RWPE2 (cell line): Measurements from ENCODE around the gene CLIC4.
"Not testable (repeated sequence)": the region's sequence is repeated elsewhere in the genome, so short reads cannot be mapped to it uniquely, and the experiment has no call there.

Experiments
- ATAC-seq: fragments of 200-7000 bp; cut with Tn5 transposase; 3 replicates; pipeline ENCODE4 v1.9.1; 2021; ENCODE audit warnings: low read depth
- DNase-seq: peaks from one replicate; pipeline ENCODE4 v3.0.0-alpha.2; 2020; ENCODE audit warnings: low spot score
- H3K27ac ChIP-seq: fragments of 450-650 bp; 2 replicates; pipeline ENCODE4 v1.5.1; 2017; ENCODE audit warnings: mild to moderate bottlenecking; ENCODE audit not compliant: poor library complexity, severe bottlenecking
- H3K27me3 ChIP-seq: fragments of 250-450 bp; sonication (Bioruptor Pico); 2 replicates; pipeline ENCODE4 v1.5.1; 2021; ENCODE audit warnings: mild to moderate bottlenecking, moderate library complexity; ENCODE audit not compliant: insufficient read depth, poor library complexity, severe bottlenecking
- H3K36me3 ChIP-seq: fragments of 250-450 bp; sonication (Bioruptor Pico); 2 replicates; pipeline ENCODE4 v1.5.1; 2020; ENCODE audit warnings: low read depth, mild to moderate bottlenecking, moderate library complexity
- H3K4me1 ChIP-seq: fragments of 250-450 bp; sonication (Bioruptor Pico); 2 replicates; pipeline ENCODE4 v1.5.1; 2021; ENCODE audit warnings: mild to moderate bottlenecking, moderate library complexity; ENCODE audit not compliant: insufficient read depth, poor library complexity, severe bottlenecking
- H3K4me3 ChIP-seq: fragments of 250-450 bp; sonication (Bioruptor Pico); 2 replicates; pipeline ENCODE4 v1.5.1; 2021; ENCODE audit warnings: mild to moderate bottlenecking, moderate library complexity; ENCODE audit not compliant: severe bottlenecking
- H3K9me3 ChIP-seq: fragments of 250-450 bp; sonication (Bioruptor Pico); 2 replicates; pipeline ENCODE4 v1.5.1; 2021; ENCODE audit warnings: mild to moderate bottlenecking, moderate library complexity; ENCODE audit not compliant: severe bottlenecking
- TF ChIP-seq, protein P1 (sequence below): fragments of 450-650 bp; IDR thresholded peaks from one replicate; pipeline ENCODE4 v1.5.1; 2017; ENCODE audit warnings: mild to moderate bottlenecking, moderate library complexity; ENCODE audit not compliant: poor library complexity, severe bottlenecking

Gene CLIC4

DNA sequence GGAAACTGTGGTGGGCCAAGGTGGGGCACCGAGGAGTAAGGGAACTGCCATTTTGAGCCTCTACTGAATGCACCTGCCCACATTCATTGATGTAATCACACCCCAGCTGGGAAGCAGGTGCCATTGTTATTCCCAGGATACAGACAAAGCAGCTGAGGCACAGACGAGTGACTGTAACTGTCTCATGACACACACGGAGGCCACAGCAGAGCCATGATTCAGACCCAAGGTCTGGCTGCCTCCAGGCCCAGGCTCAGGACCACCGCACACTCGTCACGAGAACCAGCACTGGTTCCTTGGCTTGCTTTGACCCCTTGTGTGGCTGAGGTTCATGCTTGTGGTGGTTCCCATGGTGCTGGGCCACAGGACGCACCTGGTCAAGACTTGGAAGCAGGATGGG lies 45.6 kb upstream of the CLIC4 start:
- no peak for ATAC-seq
- H3K36me3 ChIP-seq: no peaks in the 10 kb centered on the region
- H3K27me3 ChIP-seq: no peaks in the 10 kb centered on the region
- TF ChIP-seq, protein P1, sequence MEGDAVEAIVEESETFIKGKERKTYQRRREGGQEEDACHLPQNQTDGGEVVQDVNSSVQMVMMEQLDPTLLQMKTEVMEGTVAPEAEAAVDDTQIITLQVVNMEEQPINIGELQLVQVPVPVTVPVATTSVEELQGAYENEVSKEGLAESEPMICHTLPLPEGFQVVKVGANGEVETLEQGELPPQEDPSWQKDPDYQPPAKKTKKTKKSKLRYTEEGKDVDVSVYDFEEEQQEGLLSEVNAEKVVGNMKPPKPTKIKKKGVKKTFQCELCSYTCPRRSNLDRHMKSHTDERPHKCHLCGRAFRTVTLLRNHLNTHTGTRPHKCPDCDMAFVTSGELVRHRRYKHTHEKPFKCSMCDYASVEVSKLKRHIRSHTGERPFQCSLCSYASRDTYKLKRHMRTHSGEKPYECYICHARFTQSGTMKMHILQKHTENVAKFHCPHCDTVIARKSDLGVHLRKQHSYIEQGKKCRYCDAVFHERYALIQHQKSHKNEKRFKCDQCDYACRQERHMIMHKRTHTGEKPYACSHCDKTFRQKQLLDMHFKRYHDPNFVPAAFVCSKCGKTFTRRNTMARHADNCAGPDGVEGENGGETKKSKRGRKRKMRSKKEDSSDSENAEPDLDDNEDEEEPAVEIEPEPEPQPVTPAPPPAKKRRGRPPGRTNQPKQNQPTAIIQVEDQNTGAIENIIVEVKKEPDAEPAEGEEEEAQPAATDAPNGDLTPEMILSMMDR: no peak
- H3K9me3 ChIP-seq: no peaks in the 10 kb centered on the region
- H3K27ac ChIP-seq: no peak overlapping the region
- DNase-seq: no peak
- peaks cover 3% of the 10 kb centered on the region for H3K4me1 ChIP-seq
- no peak overlapping the region for H3K4me3 ChIP-seq

DNA sequence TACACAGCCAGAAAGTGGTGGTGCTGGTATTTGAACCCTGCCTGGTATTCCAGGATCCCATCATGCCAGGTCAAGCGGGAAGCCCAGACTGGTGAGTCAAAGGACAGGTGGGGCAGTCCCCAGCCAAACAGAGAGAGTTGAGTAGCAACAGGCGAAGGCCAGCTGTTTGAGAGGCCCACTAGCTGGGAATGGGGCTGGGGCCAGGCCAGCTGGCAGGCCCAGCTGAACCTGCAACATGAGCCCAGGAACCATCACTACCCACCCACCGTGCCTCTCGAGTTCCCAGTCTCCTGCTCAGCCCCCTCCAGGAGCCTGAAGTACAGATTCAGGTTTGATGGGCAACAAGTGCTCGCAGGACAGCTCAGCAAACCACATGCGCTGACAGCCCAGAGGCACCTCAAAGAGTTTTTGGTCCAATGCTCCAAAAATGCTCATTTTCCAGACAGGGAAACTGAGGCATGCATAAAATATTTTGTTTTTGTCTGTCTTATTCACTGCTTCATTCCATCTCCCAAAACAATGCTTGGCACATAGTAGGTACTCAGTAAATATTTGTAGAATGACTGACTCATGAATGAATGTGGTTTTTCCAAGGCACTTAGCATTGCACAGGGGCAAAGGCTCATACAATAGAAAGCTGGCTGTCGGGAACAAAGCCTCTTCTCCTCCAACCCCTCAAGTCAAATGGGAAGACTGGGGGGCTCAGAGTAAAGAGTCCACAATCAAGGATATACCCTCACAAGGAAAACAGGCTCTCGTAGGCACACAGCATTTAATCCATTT lies 42.5 kb upstream of the CLIC4 start:
- Histone ChIP-seq H3K27ac (peak overlapping the region; percentile 25), H3K4me1 (peaks cover 16% of the 10 kb centered on the region), H3K4me3 (no peak overlapping the region), H3K36me3 (no peaks in the 10 kb centered on the region), H3K9me3 (no peaks in the 10 kb centered on the region), H3K27me3 (no peaks in the 10 kb centered on the region)
- ATAC-seq (0 out of 3 replicates have a peak, but pooled peaks have one; percentile 3), DNase-seq (no peak)
- TF ChIP-seq, protein P1: no peak

DNA sequence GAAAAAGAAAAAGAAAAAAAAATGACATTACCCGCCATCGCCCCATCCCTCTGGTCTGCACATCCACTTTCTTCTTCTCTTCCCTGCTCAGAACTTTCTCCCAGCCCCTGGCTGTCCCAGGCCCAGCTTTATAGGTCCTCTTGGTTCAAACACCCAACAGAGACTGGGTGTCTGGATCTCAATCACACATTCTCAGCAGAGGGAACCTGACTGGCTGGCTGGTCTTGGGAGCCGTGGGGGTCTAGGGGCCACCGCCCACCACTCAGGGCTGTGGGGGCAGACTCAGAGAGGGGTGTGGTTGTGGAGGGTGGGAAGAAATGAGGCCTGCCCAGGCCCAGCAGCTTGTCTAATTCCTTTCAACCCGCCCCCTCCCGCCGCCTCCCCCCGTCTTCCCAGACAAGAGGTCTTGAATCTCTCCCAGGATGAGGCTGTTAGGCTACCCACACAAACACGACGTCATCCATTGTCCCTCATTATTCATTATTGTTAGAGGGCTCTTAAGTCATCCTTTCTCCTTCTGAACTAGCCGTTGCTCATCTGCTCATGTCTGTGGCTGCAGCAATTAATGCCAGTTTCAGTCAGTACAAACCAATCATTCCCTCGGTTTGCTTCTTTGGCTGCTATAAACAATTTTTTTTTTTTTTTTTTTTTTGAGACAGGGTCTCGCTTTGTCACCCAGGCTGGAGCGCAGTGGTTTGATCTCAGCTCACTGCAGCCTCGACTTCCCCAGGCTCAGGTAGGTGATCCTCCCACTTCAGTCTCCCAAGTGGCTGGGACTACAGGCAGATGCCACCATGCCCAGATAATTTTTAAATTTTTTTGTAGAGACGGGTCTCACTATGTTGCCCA lies 40.6 kb upstream of the CLIC4 start:
- ATAC-seq (no peak), DNase-seq (no peak)
- Histone ChIP-seq H3K27me3 (no peaks in the 10 kb centered on the region), H3K9me3 (no peaks in the 10 kb centered on the region), H3K4me3 (no peak overlapping the region), H3K27ac (peak overlapping the region; percentile 74), H3K4me1 (peaks cover 16% of the 10 kb centered on the region), H3K36me3 (no peaks in the 10 kb centered on the region)
- TF ChIP-seq, protein P1: no peak

DNA sequence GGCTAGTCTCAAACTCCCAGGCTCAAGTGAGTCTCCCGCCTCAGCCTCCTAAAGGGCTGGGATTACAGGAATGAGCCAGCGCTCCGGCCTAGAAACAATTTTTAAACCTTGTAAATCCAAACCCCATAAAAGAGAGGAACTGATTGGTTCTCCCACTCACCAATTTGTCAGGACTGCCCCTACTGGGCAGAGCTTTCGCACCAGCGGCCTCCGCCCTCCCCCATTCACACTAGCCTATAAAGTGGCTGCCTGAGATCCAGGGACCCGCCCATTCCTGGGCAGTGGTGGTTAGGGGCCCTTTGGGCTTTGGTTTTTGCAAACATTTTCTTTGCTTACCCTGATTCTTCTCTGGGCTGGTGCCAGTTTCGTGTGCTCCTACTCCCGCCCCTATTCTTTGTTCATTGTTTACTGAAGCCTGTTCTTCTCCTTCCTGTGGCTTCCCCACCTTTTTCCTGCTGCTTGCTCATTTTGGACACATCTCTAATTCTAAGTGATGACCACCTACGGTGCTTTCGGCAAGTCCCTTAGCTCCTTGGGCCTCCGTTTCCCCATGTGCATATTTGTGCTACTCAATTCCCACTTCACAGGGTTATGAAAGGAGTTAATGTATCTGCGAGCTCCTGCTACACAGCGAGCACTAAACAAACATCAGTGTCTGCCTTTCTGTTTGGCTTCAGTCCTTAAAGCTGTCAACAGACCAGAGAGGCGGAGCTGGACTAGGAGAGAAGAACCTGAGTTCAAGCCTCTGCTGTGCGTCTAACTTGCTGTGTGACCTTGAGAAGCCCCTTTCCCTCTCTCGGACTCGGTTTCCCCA lies 39.8 kb upstream of the CLIC4 start:
- H3K36me3 ChIP-seq: no peaks in the 10 kb centered on the region
- DNase-seq (peak; percentile 96), ATAC-seq (peak; percentile 98)
- H3K27me3 ChIP-seq: no peaks in the 10 kb centered on the region
- TF ChIP-seq, protein P1: no peak
- peaks cover 16% of the 10 kb centered on the region for H3K4me1 ChIP-seq
- no peaks in the 10 kb centered on the region for H3K9me3 ChIP-seq
- H3K4me3 ChIP-seq: no peak overlapping the region
- peak overlapping the region; percentile 74 for H3K27ac ChIP-seq

DNA sequence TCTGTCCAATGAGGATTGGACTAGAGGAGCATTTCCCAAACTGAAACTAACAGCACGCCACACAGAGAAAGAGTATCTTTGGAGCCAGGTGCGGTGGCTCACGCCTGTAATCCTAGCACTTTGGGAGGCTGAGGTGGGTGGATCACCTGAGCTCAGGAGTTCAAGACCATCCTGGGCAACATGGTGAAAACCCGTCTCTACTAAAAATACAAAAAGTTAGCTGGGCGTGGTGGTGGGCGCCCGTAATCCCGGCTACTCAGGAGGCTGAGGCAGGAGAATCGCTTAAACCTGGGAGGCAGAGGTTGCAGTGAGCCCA lies 39.2 kb upstream of the CLIC4 start:
- not testable (repeated sequence) for H3K4me3 ChIP-seq, H3K36me3 ChIP-seq, H3K9me3 ChIP-seq, ATAC-seq, DNase-seq, H3K27me3 ChIP-seq
- H3K4me1 ChIP-seq: peaks cover 16% of the 10 kb centered on the region
- H3K27ac ChIP-seq: peak overlapping the region; percentile 74
